Mesodermal cell (in vitro differentiated cells): Measurements from ENCODE around the gene PDHA1.
A peak's percentile ranks its signal among the peaks of the same experiment; 100 is the strongest.

Source experiments
- H3K27ac ChIP-seq: 2 replicates; pipeline ENCODE4 v1.7.0; 2013; ENCODE audit warnings: mild to moderate bottlenecking, low read depth, low read length, moderate library complexity; ENCODE audit not compliant: severe bottlenecking
- H3K36me3 ChIP-seq: 2 replicates; pipeline ENCODE4 v1.7.1; 2013; ENCODE audit warnings: mild to moderate bottlenecking, low read length, moderate library complexity; ENCODE audit not compliant: control insufficient read depth, insufficient read depth
- H3K4me1 ChIP-seq: one replicate; pipeline ENCODE4 v1.7.1; 2013; ENCODE audit warnings: mild to moderate bottlenecking, low read length; ENCODE audit not compliant: insufficient read depth, control insufficient read depth, poor library complexity, severe bottlenecking
- H3K4me3 ChIP-seq: 2 replicates; pipeline ENCODE4 v1.7.0; 2013; ENCODE audit warnings: low read length, control low read depth, mild to moderate bottlenecking; ENCODE audit not compliant: insufficient read depth, poor library complexity, severe bottlenecking; ENCODE audit errors: extremely low read depth
- H3K9me3 ChIP-seq: 2 replicates; pipeline ENCODE4 v1.7.1; 2013; ENCODE audit warnings: mild to moderate bottlenecking, low read length, moderate library complexity; ENCODE audit not compliant: control insufficient read depth
- WGBS, 2 experiments: methylation state at CpG; one replicate each; pipeline ENCODE4 v1.1.5; 2013; ENCODE audit warnings: missing lambda C conversion rate in 2 of 2; ENCODE audit not compliant: insufficient coverage in 2 of 2; 5-methylcytosine and 5-hydroxymethylcytosine counted together

Gene PDHA1

DNA sequence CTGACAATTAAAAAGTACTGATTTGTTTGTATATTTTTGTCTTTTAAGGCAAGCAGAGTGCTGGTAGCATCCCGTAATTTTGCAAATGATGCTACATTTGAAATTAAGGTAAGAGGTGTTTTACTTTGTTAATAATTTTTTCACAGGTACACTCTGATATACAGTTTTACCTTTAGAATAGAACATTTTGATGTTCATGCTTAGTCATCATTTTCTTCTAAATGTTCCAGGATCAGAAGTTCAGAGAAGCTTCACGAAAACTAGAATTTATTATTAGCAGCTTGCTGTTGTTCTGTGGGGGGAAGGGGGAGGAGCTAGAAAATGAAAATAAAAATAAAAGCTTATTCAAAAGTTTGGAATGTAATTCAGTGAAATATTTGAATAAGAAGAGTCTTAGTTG lies 5.5 kb downstream of the PDHA1 start:
- no CpG with 5 or more reads among the region's 2 CpGs for WGBS, 2 experiments

GRCh38 chrX:19350941-19351384 lies 7.2 kb downstream of the PDHA1 start:
- Histone ChIP-seq H3K4me1 (no peaks in the 10 kb centered on the region), H3K4me3 (no peak overlapping the region), H3K27ac (no peak overlapping the region), H3K9me3 (no peaks in the 10 kb centered on the region), H3K36me3 (peaks cover 45% of the 10 kb centered on the region)
- WGBS, 2 experiments: 100% methylated on average over 1 of the region's 8 CpGs; no CpG with 5 or more reads in 1 of the 2 experiments

More for the DNA sequence above, 5.5 kb downstream of the PDHA1 start:
- H3K9me3 ChIP-seq: no peaks in the 10 kb centered on the region
- H3K36me3 ChIP-seq: peaks cover 34% of the 10 kb centered on the region
- H3K4me3 ChIP-seq: no peak overlapping the region
- no peak overlapping the region for H3K27ac ChIP-seq
- no peaks in the 10 kb centered on the region for H3K4me1 ChIP-seq

DNA sequence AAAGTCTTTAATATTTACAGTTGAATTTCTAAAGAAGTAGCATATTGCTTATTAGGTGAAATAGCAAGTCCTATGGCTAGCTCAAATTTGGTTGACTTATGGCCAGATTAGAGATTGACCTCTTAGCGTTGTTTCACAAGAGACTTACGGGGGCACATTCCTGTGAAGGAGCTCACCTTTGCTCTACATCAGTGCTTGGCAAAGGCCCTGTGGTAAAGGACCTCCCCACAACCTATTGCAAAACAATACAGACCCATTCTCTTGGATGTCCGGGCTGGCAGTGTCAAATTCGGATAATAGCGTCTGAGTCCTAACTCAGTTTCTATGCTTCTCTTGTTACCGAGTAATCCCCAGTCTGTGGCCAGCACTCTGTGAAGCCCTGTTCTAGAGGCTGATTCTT lies 10.9 kb downstream of the PDHA1 start:
- Histone ChIP-seq H3K4me3 (no peak overlapping the region), H3K36me3 (peaks cover 73% of the 10 kb centered on the region), H3K9me3 (no peaks in the 10 kb centered on the region), H3K27ac (no peak overlapping the region), H3K4me1 (no peaks in the 10 kb centered on the region)
- 94 to 100% methylated on average over 2 to 3 of the region's 6 CpGs for WGBS, 2 experiments

DNA sequence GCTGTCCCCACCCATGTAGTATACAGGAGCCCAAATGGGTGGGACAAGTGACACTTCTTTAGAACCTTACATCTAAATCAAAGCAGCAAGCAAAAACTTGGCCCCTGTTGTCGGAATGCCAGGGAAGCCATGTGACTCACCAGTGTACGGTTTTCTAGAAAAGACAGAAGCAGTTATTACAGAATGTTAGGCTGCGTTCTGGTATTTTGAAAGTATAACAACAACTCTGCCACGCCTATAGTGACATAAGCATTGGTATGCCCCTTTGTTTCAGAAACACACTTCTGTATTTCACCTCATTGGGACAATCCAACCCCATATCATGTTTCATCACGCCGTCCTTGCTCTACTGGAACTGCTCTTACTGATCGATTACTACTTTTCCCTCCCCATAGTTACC lies 14.8 kb downstream of the PDHA1 start:
- H3K4me3 ChIP-seq: no peak overlapping the region
- H3K9me3 ChIP-seq: no peaks in the 10 kb centered on the region
- no peak overlapping the region for H3K27ac ChIP-seq
- peaks cover 13% of the 10 kb centered on the region for H3K4me1 ChIP-seq
- WGBS, 2 experiments: 80 to 100% methylated on average over 1 to 3 of the region's 7 CpGs
- H3K36me3 ChIP-seq: peaks cover 64% of the 10 kb centered on the region

- Histone ChIP-seq H3K27ac (peak overlapping the region; percentile 82), H3K4me3 (no peak overlapping the region), H3K36me3 (peaks cover 50% of the 10 kb centered on the region), H3K4me1 (peaks cover 13% of the 10 kb centered on the region), H3K9me3 (no peaks in the 10 kb centered on the region)
- 83% methylated on average over 2 of the region's 6 CpGs; no CpG with 5 or more reads in 1 of the 2 experiments for WGBS, 2 experiments
Observed at GRCh38 chrX:19360903-19361302, 17.2 kb downstream of the PDHA1 start.

DNA sequence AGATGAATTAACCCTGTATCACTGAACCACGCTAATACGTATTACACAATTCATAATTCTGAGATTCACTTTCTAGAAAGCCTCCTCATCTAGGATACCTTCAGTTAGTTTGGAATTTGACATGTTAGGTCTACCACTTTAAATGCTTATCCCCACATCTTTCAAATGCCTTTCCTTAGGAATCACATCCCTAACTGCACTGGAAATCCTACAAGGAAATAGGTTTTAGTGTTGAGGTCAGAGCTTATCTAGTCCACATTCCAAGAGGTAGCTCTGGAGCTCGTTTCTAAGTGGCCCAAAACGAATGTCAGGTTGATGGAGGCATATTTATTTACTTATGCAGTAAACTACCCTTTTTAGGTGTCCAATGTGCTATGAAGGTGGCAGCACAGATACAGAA lies 18.0 kb downstream of the PDHA1 start:
- Histone ChIP-seq H3K36me3 (peaks cover 43% of the 10 kb centered on the region), H3K27ac (peak overlapping the region; percentile 82), H3K4me1 (peaks cover 13% of the 10 kb centered on the region), H3K9me3 (no peaks in the 10 kb centered on the region), H3K4me3 (no peak overlapping the region)
- no CpG with 5 or more reads among the region's 4 CpGs for WGBS, 2 experiments

GRCh38 chrX:19368576-19368975 lies 24.8 kb downstream of the PDHA1 start:
- Histone ChIP-seq H3K9me3 (no peaks in the 10 kb centered on the region), H3K4me1 (peaks cover 8% of the 10 kb centered on the region), H3K36me3 (peaks cover 4% of the 10 kb centered on the region), H3K27ac (no peak overlapping the region), H3K4me3 (no peak overlapping the region)
- 100% methylated on average over 1 to 2 of the region's 6 CpGs for WGBS, 2 experiments

- Histone ChIP-seq H3K4me3 (no peak overlapping the region), H3K36me3 (no peaks in the 10 kb centered on the region), H3K27ac (no peak overlapping the region), H3K9me3 (no peaks in the 10 kb centered on the region), H3K4me1 (peaks cover 8% of the 10 kb centered on the region)
- WGBS, 2 experiments: 71 to 100% methylated on average over 1 of the region's 5 CpGs
Observed at GRCh38 chrX:19370061-19370460, 26.3 kb downstream of the PDHA1 start.

DNA sequence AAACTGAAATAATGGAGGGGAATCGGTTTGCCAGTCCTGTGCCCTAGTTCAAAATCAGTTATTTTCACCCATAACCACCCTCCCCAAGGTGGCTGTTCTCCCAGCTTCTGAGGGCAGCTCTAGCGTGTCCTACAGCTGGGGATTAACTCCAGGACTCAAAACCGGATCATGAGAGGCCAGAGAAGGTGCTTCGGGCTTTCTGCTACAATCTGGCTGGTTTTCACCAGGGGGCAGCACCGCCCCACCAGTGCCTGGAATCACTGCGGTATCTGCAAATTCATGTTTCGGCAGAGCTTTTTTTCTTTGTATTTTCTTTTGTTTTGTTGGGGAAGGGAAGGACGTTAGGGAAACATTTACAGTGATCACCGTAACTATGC lies 28.4 kb downstream of the PDHA1 start:
- Histone ChIP-seq H3K4me1 (peaks cover 8% of the 10 kb centered on the region), H3K36me3 (no peaks in the 10 kb centered on the region), H3K27ac (no peak overlapping the region), H3K4me3 (peak overlapping the region; percentile 33), H3K9me3 (no peaks in the 10 kb centered on the region)
- 4 to 6% methylated on average over 2 to 3 of the region's 9 CpGs for WGBS, 2 experiments

DNA sequence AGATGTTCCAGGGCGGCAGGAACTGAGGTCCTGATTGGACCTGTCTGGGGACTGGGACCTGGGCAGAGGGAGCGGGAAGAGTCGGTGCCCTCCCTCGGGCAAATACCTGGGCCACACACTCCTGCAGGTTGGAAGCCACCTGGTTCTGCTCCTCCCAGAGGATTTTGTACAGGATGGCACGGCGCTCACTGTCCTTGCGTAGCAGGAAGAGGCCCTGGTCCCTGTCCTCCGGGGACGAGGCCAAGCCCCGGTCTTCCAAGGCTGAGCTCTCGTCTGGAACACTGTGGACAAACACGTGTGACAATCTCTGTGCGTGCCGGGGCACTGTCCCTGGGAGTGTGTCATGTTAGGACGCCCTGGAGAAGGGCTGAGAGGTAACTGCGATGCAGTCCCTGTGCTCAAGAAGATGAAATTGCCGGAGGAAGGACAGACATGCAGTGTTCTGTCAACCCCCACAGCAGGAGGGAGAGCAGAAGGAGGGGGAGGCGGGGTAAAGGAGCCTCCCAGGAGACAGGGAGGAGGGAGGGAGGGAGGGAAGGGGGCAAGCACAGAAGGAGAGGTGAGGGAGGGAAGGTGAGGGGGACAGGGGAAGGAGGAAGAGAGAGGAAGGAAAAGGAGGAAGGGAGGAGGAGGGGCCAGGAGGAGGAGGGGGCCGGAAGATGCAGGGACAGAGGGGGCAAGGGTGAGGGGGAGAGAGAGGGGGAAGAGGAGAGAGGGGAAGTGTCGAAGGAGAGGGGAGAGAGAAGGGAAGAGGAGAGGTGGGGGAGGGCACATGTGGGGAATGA lies 29.0 kb downstream of the PDHA1 start:
- peaks cover 8% of the 10 kb centered on the region for H3K4me1 ChIP-seq
- H3K36me3 ChIP-seq: no peaks in the 10 kb centered on the region
- 0% methylated on average over 7 of the region's 20 CpGs for WGBS, 2 experiments
- H3K4me3 ChIP-seq: peak overlapping the region; percentile 33
- H3K9me3 ChIP-seq: no peaks in the 10 kb centered on the region
- H3K27ac ChIP-seq: no peak overlapping the region

DNA sequence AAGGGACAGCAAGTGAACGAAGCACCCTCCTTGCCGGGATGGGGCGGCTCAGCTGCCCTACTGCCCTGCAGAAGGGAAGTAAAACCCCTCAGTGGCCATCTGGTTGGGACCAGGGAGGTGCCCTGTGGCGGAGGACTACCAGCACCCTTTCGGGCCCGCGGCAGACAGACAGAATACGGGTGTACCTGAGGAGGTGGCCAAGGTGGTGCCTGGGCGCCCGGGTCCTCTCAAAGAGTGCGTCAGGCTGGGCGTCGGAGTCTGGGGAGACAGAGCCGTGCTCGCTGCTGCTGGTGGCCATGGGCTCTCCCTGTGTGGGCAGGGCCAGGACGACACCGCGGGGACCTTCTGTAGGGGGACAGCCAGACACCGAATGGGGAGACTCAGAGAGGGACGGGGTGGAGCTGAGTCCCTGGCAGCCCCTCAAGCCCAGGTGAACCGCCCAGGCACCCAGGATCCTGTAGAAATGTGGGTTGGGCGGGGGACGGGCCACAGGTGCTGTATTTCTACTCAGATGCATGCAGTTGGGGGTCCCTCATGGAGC lies 29.7 kb downstream of the PDHA1 start:
- Histone ChIP-seq H3K4me1 (peaks cover 8% of the 10 kb centered on the region), H3K27ac (no peak overlapping the region), H3K36me3 (no peaks in the 10 kb centered on the region), H3K4me3 (no peak overlapping the region), H3K9me3 (no peaks in the 10 kb centered on the region)
- 20 to 30% methylated on average over 2 to 18 of the region's 23 CpGs for WGBS, 2 experiments
